Measurements from ENCODE around the gene ZKSCAN5. TPM values are rescaled to one million over a fixed set of nuclear protein-coding genes. Genes with fewer than 3 reads are reported as not detected.
"Not testable (repeated sequence)": the region's sequence is repeated elsewhere in the genome, so short reads cannot be mapped to it uniquely, and the experiment has no call there.

Gene ZKSCAN5
- total RNA-seq, 2 experiments from 2014 or later, result 13.9 TPM

GRCh38 chr7:99557196-99557607 lies 52.7 kb downstream of the ZKSCAN5 start:
- peaks cover 62% of the 10 kb centered on the region for H3K36me3 Mint-ChIP-seq (ENCODE audit: low read depth)
- no peaks in the 10 kb centered on the region for H3K27me3 Mint-ChIP-seq (ENCODE audit: low read depth)
- POLR2A ChIA-PET, result interaction anchor here (1.2 to 5.4 kb wide), 14 partner anchors 24 to 1138 kb away, joined by 3 to 57 read pairs (median 8); partner anchors contain the start of genes BUD31, PDAP1, TRIM4 and ZKSCAN1
- H3K4me3 Mint-ChIP-seq, result peak overlapping the region; percentile 100
- no peak for ATAC-seq
- H3K4me1 Mint-ChIP-seq (ENCODE audit: low read depth), result peaks cover 49% of the 10 kb centered on the region
- CTCF ChIA-PET, result interaction anchor here (1.1 to 2.8 kb wide), 3 partner anchors 59 to 98 kb away, joined by 3 to 12 read pairs (median 5); partner anchors contain the start of gene ZSCAN25
- peak overlapping the region; percentile 100 for H3K27ac Mint-ChIP-seq
- H3K9me3 Mint-ChIP-seq (ENCODE audit: insufficient read depth), result no peaks in the 10 kb centered on the region
- DNase-seq, result no peak

- Mint-ChIP-seq H3K27ac (peak overlapping the region; percentile 100), H3K36me3 (ENCODE audit: low read depth) (peaks cover 69% of the 10 kb centered on the region), H3K27me3 (ENCODE audit: low read depth) (no peaks in the 10 kb centered on the region), H3K9me3 (ENCODE audit: insufficient read depth) (no peaks in the 10 kb centered on the region), H3K4me3 (peak overlapping the region; percentile 100), H3K4me1 (ENCODE audit: low read depth) (peaks cover 51% of the 10 kb centered on the region)
- POLR2A ChIA-PET, result interaction anchor here (0.5 to 5.4 kb wide), 33 partner anchors 10 to 1137 kb away, joined by 3 to 57 read pairs (median 4); partner anchors contain the start of genes AP4M1, ARPC1B, ATP5MF and BUD31
- CTCF ChIA-PET, result interaction anchor here (0.8 to 2.8 kb wide), 6 partner anchors 32 to 99 kb away, joined by 3 to 12 read pairs (median 4); partner anchors contain the start of genes ZNF394 and ZSCAN25
- no peak for DNase-seq
- peak; percentile 78 for ATAC-seq
These were observed 53.5 kb downstream of the ZKSCAN5 start for GRCh38 chr7:99557940-99558305.

DNA sequence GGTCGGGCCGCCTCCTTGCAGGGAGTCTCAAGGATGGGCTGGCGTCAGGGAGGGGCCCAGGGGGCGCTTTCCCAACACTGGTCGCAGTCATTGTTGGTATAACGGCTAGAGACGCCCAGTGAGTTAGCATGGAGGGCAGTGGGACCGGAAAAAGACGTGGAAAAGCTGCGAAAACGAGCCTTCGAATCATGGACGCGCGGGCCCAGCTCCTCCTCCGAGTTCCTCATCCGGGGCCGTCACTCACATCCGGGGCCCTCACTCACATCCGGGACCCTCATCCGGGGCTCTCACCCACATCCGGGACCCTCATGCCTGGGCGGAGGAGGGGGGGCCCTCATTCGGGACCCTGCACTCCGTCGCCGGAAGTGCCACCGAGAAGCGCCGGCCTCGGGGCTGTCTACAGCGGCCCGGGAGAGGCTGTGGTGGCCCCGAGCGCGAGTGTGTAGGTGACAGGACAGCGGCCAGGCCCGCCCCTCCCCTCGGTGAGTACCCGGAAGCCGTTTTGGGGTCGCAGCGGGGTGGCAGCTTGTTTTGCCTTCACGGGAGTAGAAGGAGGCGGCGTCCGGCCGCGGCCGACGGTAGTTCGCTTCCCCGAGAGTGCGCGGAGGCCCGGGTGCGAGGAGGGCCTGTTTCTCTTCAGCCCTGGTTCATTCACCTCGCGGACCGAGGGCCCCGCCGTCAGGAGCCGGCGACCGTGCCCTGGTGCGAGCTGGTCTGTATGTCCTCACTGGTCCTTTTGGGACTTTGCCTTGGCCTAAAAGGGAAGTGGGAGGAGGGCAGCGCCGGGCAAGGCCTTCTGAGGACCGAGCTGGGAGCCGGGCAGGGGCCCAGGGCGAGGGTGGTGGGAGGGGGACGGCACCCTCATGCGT lies 54.1 kb downstream of the ZKSCAN5 start, which contains the start of gene ZNF655:
TSS of gene ZNF655 (plus strand) at position 337 of the 869 bp plus-strand sequence. CDS start 1,918 bp downstream, outside the sequence.
- ATAC-seq (peak; percentile 88), DNase-seq (peak; percentile 96)
- peaks cover 66% of the 10 kb centered on the region for H3K36me3 Mint-ChIP-seq (ENCODE audit: low read depth)
- no peaks in the 10 kb centered on the region for H3K9me3 Mint-ChIP-seq (ENCODE audit: insufficient read depth)
- ChIA-PET POLR2A (interaction anchor here (0.5 to 5.4 kb wide), 36 partner anchors 9 to 1316 kb away, joined by 3 to 57 read pairs (median 4); partner anchors contain the start of genes AP4M1, ARPC1B, ATP5MF and BUD31), CTCF (interaction anchor here (0.8 to 2.8 kb wide), 9 partner anchors 33 to 543 kb away, joined by 3 to 12 read pairs (median 3); partner anchors contain the start of genes AP4M1, MCM7, TRIM4 and ZNF394)
- peak within 1 kb of the TSS; percentile 100 for H3K4me3 Mint-ChIP-seq
- H3K27me3 Mint-ChIP-seq (ENCODE audit: low read depth), result no peaks in the 10 kb centered on the region
- peak within 1 kb of the TSS; percentile 100 for H3K27ac Mint-ChIP-seq
- peaks cover 48% of the 10 kb centered on the region for H3K4me1 Mint-ChIP-seq (ENCODE audit: low read depth)

GRCh38 chr7:99559175-99559915 lies 54.9 kb downstream of the ZKSCAN5 start:
- DNase-seq, result no peak
- H3K4me3 Mint-ChIP-seq, result peak overlapping the region; percentile 100
- no peaks in the 10 kb centered on the region for H3K9me3 Mint-ChIP-seq (ENCODE audit: insufficient read depth)
- ChIA-PET POLR2A (interaction anchor here (0.6 to 5.4 kb wide), 17 partner anchors 8 to 1315 kb away, joined by 3 to 57 read pairs (median 13); partner anchors contain the start of genes BUD31, PDAP1, SRRT and ZKSCAN5), CTCF (interaction anchor here (0.8 to 2.8 kb wide), 6 partner anchors 45 to 542 kb away, joined by 3 to 12 read pairs (median 4); partner anchors contain the start of genes AP4M1, MCM7, TRIM4 and ZNF394)
- no peaks in the 10 kb centered on the region for H3K27me3 Mint-ChIP-seq (ENCODE audit: low read depth)
- H3K4me1 Mint-ChIP-seq (ENCODE audit: low read depth), result peaks cover 56% of the 10 kb centered on the region
- ATAC-seq, result no peak
- H3K36me3 Mint-ChIP-seq (ENCODE audit: low read depth), result peaks cover 68% of the 10 kb centered on the region
- H3K27ac Mint-ChIP-seq, result peak overlapping the region; percentile 100

DNA sequence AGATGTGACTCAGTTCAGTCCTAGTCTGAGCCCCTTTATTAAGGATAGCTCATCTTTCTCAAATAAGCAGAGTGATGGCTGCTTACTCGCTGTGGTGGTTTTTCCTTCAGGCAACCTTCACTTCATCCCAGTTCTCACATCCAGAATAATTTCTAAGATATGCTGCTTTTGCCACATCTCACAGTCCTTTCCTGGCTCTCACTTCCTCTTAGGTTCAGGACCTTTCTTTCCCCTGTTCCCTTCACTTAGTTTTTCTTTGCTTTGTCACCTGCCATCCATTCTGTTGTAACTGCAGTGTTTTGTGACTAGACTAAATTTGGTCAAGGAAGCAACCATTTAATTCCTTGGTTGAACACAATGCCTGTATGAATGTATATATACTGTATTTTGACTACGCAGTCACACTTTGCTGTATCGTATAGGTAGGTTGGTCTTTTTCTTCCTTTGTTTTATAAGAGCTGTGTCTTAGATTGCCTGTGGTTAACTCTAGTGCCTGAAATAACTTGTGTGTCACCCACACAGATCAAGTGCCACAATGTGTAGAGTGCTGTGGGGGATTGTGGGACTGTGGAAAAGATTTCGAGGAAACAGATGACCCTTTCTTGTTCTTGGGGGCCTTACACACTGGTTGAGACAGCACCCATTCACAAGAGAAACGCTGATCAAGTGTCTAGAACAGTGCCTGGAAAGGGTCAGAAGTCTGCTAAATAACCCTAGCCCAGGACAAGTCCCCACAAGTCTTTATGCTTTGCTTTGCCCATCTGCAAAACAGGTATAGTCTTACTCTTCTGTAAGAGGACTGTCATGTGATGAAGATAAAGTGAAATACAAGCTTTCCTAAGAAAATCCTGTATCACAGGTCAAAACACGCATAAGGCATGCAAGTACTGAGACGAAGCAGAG lies 56.6 kb downstream of the ZKSCAN5 start:
- ChIA-PET CTCF (no interaction called here), POLR2A (interaction anchor here (0.6 to 5.4 kb wide), 4 partner anchors 55 to 460 kb away, joined by 3 to 57 read pairs (median 24); partner anchors contain the start of genes BUD31, PDAP1, ZNF394 and ZSCAN25)
- H3K27ac Mint-ChIP-seq, result peak overlapping the region; percentile 66
- H3K27me3 Mint-ChIP-seq (ENCODE audit: low read depth), result no peaks in the 10 kb centered on the region
- ATAC-seq (no peak), DNase-seq (no peak)
- H3K9me3 Mint-ChIP-seq (ENCODE audit: insufficient read depth), result no peaks in the 10 kb centered on the region
- H3K36me3 Mint-ChIP-seq (ENCODE audit: low read depth), result peaks cover 67% of the 10 kb centered on the region
- peak overlapping the region; percentile 100 for H3K4me3 Mint-ChIP-seq
- peaks cover 53% of the 10 kb centered on the region for H3K4me1 Mint-ChIP-seq (ENCODE audit: low read depth)

DNA sequence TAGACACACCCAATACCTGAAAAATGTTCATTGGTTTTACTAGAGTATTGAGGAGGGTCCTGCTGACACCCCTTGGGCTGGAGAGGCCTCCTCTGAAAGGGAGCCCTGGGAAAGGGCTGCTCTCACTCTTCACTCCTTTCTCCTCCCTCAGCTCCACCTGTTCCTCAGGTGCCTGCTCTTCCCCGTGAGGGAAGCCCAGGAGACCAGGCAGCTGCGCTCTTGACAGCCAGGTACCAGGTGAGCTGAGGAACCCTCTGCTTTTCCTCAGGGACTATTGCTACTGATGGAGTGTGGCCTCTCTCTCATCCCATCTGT lies 57.2 kb downstream of the ZKSCAN5 start:
- Mint-ChIP-seq H3K36me3 (ENCODE audit: low read depth) (peaks cover 68% of the 10 kb centered on the region), H3K4me3 (no peak overlapping the region), H3K27me3 (ENCODE audit: low read depth) (no peaks in the 10 kb centered on the region), H3K4me1 (ENCODE audit: low read depth) (peaks cover 51% of the 10 kb centered on the region), H3K9me3 (ENCODE audit: insufficient read depth) (no peaks in the 10 kb centered on the region), H3K27ac (no peak overlapping the region)
- ChIA-PET CTCF (no interaction called here), POLR2A (no interaction called here)
- no peak for ATAC-seq
- DNase-seq, result no peak

- H3K27ac Mint-ChIP-seq, result peak overlapping the region; percentile 79
- no peaks in the 10 kb centered on the region for H3K27me3 Mint-ChIP-seq (ENCODE audit: low read depth)
- no peaks in the 10 kb centered on the region for H3K9me3 Mint-ChIP-seq (ENCODE audit: insufficient read depth)
- peaks cover 65% of the 10 kb centered on the region for H3K36me3 Mint-ChIP-seq (ENCODE audit: low read depth)
- CTCF ChIA-PET, result no interaction called here
- H3K4me3 Mint-ChIP-seq, result no peak overlapping the region
- DNase-seq, result no peak
- ATAC-seq, result no peak
- POLR2A ChIA-PET, result no interaction called here
- H3K4me1 Mint-ChIP-seq (ENCODE audit: low read depth), result peaks cover 45% of the 10 kb centered on the region
These were observed 57.8 kb downstream of the ZKSCAN5 start for GRCh38 chr7:99562114-99562784.

DNA sequence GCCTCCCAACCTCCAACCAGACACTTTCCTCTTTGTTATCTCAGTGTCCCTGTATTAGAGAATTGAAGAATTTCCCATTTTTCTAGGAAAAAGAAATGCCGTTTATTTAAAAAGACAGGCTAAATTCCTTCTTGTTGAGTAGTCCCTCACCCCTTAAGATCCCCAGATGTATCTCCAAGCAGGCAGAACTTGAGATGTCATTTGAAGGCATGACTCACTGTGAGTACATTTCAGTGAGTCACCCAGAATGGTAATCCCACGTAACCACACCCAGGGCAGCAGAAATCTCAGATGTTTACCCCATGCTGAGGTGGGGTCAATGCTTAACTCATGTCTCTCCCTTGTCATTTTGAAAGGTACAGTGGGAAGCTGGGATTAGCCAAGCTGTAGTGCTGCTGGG lies 58.4 kb downstream of the ZKSCAN5 start:
- peak overlapping the region; percentile 79 for H3K27ac Mint-ChIP-seq
- H3K4me1 Mint-ChIP-seq (ENCODE audit: low read depth), result peaks cover 43% of the 10 kb centered on the region
- H3K9me3 Mint-ChIP-seq (ENCODE audit: insufficient read depth), result no peaks in the 10 kb centered on the region
- ATAC-seq (no peak), DNase-seq (peak; percentile 36)
- ChIA-PET CTCF (no interaction called here), POLR2A (no interaction called here)
- peaks cover 61% of the 10 kb centered on the region for H3K36me3 Mint-ChIP-seq (ENCODE audit: low read depth)
- H3K27me3 Mint-ChIP-seq (ENCODE audit: low read depth), result no peaks in the 10 kb centered on the region
- no peak overlapping the region for H3K4me3 Mint-ChIP-seq

GRCh38 chr7:99563650-99564049 lies 59.2 kb downstream of the ZKSCAN5 start:
- POLR2A ChIA-PET, result no interaction called here
- no peak overlapping the region for H3K27ac Mint-ChIP-seq

GRCh38 chr7:99568770-99569169 lies 64.3 kb downstream of the ZKSCAN5 start:
- DNase-seq; H3K27ac Mint-ChIP-seq; H3K27me3 Mint-ChIP-seq (ENCODE audit: low read depth); CTCF ChIA-PET; H3K9me3 Mint-ChIP-seq (ENCODE audit: insufficient read depth); H3K4me3 Mint-ChIP-seq; ATAC-seq: not testable (repeated sequence)
- peaks cover 11% of the 10 kb centered on the region for H3K4me1 Mint-ChIP-seq (ENCODE audit: low read depth)
- POLR2A ChIA-PET, result interaction anchor here (3.7 kb wide), 1 partner anchor 10 kb away, joined by 25 read pairs; the partner anchor contains the start of gene ZNF655
- H3K36me3 Mint-ChIP-seq (ENCODE audit: low read depth), result peaks cover 66% of the 10 kb centered on the region

More at GRCh38 chr7:99563650-99564049, 59.2 kb downstream of the ZKSCAN5 start:
- Mint-ChIP-seq H3K36me3 (ENCODE audit: low read depth) (peaks cover 57% of the 10 kb centered on the region), H3K4me1 (ENCODE audit: low read depth) (peaks cover 43% of the 10 kb centered on the region), H3K4me3 (no peak overlapping the region), H3K27me3 (ENCODE audit: low read depth) (no peaks in the 10 kb centered on the region), H3K9me3 (ENCODE audit: insufficient read depth) (no peaks in the 10 kb centered on the region)
- no peak for DNase-seq
- CTCF ChIA-PET, result no interaction called here
- no peak for ATAC-seq
